HepG2 (cell line): ENCODE data around the gene SIRPA. TPM values are rescaled to one million over a fixed set of nuclear protein-coding genes. Genes with fewer than 3 reads are reported as not detected.

ENCODE experiments used
- HDAC6 ChIP-seq: fragments of 200-600 bp; sonication (generic); IDR thresholded peaks from 2 replicates; pipeline ENCODE4 v1.7.0; 2017; ENCODE audit warnings: mild to moderate bottlenecking, antibody characterized with exemption, low read length, low read depth
- XRCC5 ChIP-seq: fragments of 200-400 bp; formaldehyde crosslinking; optimal IDR thresholded peaks from 2 replicates; pipeline ENCODE3; 2017; ENCODE audit warnings: mild to moderate bottlenecking, low read length
- ZNF674 ChIP-seq: sonication (generic); formaldehyde crosslinking; IDR thresholded peaks from 2 replicates; pipeline ENCODE4 v1.5.0; 2020; ENCODE audit warnings: low read depth, mild to moderate bottlenecking, missing genetic modification reagents
- ZNF772 ChIP-seq: sonication (generic); formaldehyde crosslinking; IDR thresholded peaks from 2 replicates; pipeline ENCODE4 v1.5.0; 2020; ENCODE audit warnings: mild to moderate bottlenecking, missing genetic modification reagents
- polyA plus RNA-seq, 8 experiments: library from polyadenylated mRNA; depleted of rRNA in 3 of 8; stranded (reverse) in 7 of 8; unstranded in 1 of 8; fragments of >200 nt; fragmentation: Illumina TruSeq in 4 of 8; extraction: Trizol in 4 of 8; gene quantifications; 2 replicates each; pipeline versions ENCODE4 v1.2.1 to v1.2.3, GENCODE V29; 2011 to 2016; ENCODE audit warnings: low read depth in 4 of 8, missing spikeins in 1 of 8, mixed read lengths in 1 of 8; ENCODE audit not compliant: insufficient read depth in 1 of 8
- total RNA-seq, 5 experiments: library from RNA; depleted of rRNA; stranded (reverse); fragments of >200 nt; fragmentation: Illumina TruSeq; extraction: Trizol; gene quantifications; 2 replicates each; pipeline ENCODE4 v1.2.3, GENCODE V29; 2016; ENCODE audit warnings: low read depth in 1 of 5
- TF ChIP-seq, protein P1 (sequence below): sonication (generic); formaldehyde crosslinking; IDR thresholded peaks from 2 replicates; pipeline ENCODE4 v1.4.0; 2020; ENCODE audit warnings: missing genetic modification reagents
- TF ChIP-seq, protein P2 (sequence below): sonication (generic); formaldehyde crosslinking; IDR thresholded peaks from 2 replicates; pipeline ENCODE4 v1.4.0; 2020; ENCODE audit warnings: missing genetic modification reagents, borderline replicate concordance
- TF ChIP-seq, protein P3 (sequence below): sonication (generic); formaldehyde crosslinking; IDR thresholded peaks from 2 replicates; pipeline ENCODE4 v1.9.0; 2021; ENCODE audit warnings: missing genetic modification reagents, mild to moderate bottlenecking, borderline replicate concordance
- TF ChIP-seq, protein P4 (sequence below): sonication (generic); formaldehyde crosslinking; IDR thresholded peaks from 2 replicates; pipeline ENCODE4 v1.4.0; 2020; ENCODE audit warnings: mild to moderate bottlenecking, missing genetic modification reagents
- TF ChIP-seq, protein P5 (sequence below): sonication (generic); formaldehyde crosslinking; IDR thresholded peaks from 2 replicates; pipeline ENCODE4 v1.4.0; 2020; ENCODE audit warnings: missing genetic modification reagents, mild to moderate bottlenecking, borderline replicate concordance

Gene SIRPA
- total and polyA plus RNA-seq, 2 of the 13 experiments (the other 11 are each of a cell fraction or from before 2014, with no cell fraction given), result 7.2 to 17.6 TPM

DNA sequence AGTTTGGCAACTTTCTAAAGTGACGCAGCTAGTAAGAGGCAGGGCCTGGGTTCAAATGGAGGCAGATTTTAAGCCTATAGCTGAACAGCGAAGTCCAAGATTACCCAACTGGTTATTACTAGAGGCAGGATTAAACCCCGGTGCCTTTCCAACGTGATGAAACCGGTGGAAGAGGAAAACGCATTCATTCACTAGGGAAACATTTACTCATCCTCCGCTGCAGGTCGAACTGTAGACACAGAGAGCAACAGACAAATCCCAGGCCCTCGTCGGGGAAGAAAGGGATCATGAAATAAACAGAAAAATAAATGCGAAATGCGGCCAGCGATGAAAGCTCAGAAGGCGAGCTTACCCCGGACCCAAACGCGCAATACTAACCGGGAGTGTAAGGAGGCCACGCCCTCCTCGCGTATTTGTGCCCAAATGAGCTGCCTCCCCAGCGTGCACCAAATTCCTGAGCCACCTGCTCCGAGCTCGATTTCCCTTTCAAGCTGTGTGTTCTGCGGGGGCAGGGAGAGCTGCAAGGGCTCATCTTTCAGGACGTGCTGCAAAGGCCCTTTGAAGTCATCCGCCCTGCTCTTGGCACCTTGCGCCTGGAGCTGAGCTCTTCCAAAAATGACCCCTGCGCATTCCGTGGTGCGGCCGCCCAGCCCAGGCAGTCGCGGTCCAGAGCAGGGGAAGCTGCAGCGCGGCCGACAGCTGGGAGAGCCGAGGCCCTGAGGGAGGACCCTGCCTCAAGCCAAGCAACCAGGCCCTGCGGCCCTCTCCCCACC lies 51.7 kb downstream of the SIRPA start (continued):
- TF ChIP-seq, protein P1, sequence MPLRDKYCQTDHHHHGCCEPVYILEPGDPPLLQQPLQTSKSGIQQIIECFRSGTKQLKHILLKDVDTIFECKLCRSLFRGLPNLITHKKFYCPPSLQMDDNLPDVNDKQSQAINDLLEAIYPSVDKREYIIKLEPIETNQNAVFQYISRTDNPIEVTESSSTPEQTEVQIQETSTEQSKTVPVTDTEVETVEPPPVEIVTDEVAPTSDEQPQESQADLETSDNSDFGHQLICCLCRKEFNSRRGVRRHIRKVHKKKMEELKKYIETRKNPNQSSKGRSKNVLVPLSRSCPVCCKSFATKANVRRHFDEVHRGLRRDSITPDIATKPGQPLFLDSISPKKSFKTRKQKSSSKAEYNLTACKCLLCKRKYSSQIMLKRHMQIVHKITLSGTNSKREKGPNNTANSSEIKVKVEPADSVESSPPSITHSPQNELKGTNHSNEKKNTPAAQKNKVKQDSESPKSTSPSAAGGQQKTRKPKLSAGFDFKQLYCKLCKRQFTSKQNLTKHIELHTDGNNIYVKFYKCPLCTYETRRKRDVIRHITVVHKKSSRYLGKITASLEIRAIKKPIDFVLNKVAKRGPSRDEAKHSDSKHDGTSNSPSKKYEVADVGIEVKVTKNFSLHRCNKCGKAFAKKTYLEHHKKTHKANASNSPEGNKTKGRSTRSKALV (CRISPR knock-in tag), result peak; percentile 91; the same call in 1 of the 2 replicates
- TF ChIP-seq, protein P2, sequence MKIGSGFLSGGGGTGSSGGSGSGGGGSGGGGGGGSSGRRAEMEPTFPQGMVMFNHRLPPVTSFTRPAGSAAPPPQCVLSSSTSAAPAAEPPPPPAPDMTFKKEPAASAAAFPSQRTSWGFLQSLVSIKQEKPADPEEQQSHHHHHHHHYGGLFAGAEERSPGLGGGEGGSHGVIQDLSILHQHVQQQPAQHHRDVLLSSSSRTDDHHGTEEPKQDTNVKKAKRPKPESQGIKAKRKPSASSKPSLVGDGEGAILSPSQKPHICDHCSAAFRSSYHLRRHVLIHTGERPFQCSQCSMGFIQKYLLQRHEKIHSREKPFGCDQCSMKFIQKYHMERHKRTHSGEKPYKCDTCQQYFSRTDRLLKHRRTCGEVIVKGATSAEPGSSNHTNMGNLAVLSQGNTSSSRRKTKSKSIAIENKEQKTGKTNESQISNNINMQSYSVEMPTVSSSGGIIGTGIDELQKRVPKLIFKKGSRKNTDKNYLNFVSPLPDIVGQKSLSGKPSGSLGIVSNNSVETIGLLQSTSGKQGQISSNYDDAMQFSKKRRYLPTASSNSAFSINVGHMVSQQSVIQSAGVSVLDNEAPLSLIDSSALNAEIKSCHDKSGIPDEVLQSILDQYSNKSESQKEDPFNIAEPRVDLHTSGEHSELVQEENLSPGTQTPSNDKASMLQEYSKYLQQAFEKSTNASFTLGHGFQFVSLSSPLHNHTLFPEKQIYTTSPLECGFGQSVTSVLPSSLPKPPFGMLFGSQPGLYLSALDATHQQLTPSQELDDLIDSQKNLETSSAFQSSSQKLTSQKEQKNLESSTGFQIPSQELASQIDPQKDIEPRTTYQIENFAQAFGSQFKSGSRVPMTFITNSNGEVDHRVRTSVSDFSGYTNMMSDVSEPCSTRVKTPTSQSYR, result peak; percentile 54; the same call in 1 of the 2 replicates
- no peak for TF ChIP-seq HDAC6
- TF ChIP-seq, protein P3, sequence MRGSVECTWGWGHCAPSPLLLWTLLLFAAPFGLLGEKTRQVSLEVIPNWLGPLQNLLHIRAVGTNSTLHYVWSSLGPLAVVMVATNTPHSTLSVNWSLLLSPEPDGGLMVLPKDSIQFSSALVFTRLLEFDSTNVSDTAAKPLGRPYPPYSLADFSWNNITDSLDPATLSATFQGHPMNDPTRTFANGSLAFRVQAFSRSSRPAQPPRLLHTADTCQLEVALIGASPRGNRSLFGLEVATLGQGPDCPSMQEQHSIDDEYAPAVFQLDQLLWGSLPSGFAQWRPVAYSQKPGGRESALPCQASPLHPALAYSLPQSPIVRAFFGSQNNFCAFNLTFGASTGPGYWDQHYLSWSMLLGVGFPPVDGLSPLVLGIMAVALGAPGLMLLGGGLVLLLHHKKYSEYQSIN, result no peak
- TF ChIP-seq, protein P4, sequence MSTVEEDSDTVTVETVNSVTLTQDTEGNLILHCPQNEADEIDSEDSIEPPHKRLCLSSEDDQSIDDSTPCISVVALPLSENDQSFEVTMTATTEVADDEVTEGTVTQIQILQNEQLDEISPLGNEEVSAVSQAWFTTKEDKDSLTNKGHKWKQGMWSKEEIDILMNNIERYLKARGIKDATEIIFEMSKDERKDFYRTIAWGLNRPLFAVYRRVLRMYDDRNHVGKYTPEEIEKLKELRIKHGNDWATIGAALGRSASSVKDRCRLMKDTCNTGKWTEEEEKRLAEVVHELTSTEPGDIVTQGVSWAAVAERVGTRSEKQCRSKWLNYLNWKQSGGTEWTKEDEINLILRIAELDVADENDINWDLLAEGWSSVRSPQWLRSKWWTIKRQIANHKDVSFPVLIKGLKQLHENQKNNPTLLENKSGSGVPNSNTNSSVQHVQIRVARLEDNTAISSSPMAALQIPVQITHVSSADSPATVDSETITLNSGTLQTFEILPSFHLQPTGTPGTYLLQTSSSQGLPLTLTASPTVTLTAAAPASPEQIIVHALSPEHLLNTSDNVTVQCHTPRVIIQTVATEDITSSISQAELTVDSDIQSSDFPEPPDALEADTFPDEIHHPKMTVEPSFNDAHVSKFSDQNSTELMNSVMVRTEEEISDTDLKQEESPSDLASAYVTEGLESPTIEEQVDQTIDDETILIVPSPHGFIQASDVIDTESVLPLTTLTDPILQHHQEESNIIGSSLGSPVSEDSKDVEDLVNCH (CRISPR knock-in tag), result no peak
- TF ChIP-seq, protein P5, sequence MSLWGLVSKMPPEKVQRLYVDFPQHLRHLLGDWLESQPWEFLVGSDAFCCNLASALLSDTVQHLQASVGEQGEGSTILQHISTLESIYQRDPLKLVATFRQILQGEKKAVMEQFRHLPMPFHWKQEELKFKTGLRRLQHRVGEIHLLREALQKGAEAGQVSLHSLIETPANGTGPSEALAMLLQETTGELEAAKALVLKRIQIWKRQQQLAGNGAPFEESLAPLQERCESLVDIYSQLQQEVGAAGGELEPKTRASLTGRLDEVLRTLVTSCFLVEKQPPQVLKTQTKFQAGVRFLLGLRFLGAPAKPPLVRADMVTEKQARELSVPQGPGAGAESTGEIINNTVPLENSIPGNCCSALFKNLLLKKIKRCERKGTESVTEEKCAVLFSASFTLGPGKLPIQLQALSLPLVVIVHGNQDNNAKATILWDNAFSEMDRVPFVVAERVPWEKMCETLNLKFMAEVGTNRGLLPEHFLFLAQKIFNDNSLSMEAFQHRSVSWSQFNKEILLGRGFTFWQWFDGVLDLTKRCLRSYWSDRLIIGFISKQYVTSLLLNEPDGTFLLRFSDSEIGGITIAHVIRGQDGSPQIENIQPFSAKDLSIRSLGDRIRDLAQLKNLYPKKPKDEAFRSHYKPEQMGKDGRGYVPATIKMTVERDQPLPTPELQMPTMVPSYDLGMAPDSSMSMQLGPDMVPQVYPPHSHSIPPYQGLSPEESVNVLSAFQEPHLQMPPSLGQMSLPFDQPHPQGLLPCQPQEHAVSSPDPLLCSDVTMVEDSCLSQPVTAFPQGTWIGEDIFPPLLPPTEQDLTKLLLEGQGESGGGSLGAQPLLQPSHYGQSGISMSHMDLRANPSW (CRISPR knock-in tag), result no peak
- TF ChIP-seq ZNF674 (CRISPR knock-in tag), result no peak
- peak; percentile 59 for TF ChIP-seq XRCC5
- peak; percentile 21; the same call in 1 of the 2 replicates for TF ChIP-seq ZNF772 (CRISPR knock-in tag)
